Right renal pelvis (tissue), 4 donors: ENCODE results near the gene HIPK3. TPM values are rescaled to one million over a fixed set of nuclear protein-coding genes. Genes with fewer than 3 reads are reported as not detected.
"Not testable (repeated sequence)": the region's sequence is repeated elsewhere in the genome, so short reads cannot be mapped to it uniquely, and the experiment has no call there.

Experiments used
- DNase-seq, 4 donors: peaks; one replicate each; pipeline ENCODE4 v3.0.0-alpha.2; 2013; ENCODE audit warnings: low read depth in 4 of 4, low spot score in 3 of 4, missing footprints in 1 of 4
- polyA plus RNA-seq, 4 donors: library from polyadenylated mRNA; unstranded; fragments of 120-200 nt; gene quantifications; one replicate each; pipeline ENCODE4 v1.2.1, GENCODE V29; 2013; ENCODE audit not compliant: insufficient read length in 4 of 4

HIPK3 gene
- polyA plus RNA-seq, 4 donors: 42.4 to 58.2 (median 54.1) TPM

GRCh38 chr11:33294224-33294623 is 37.0 kb downstream of the HIPK3 start:
- no peak for DNase-seq

- DNase-seq: no peak
These were observed 37.6 kb downstream of the HIPK3 start for GRCh38 chr11:33294797-33295196.

- no peak for DNase-seq
These were observed 39.5 kb downstream of the HIPK3 start for GRCh38 chr11:33296695-33297094.

GRCh38 chr11:33303541-33303940 is 46.4 kb downstream of the HIPK3 start:
- DNase-seq: no peak

- not testable (repeated sequence) for DNase-seq
These were observed 49.6 kb downstream of the HIPK3 start for GRCh38 chr11:33306821-33307220.

GRCh38 chr11:33307984-33308383 is 50.8 kb downstream of the HIPK3 start:
- no peak for DNase-seq

- DNase-seq: no peak
These were observed 51.9 kb downstream of the HIPK3 start for GRCh38 chr11:33309118-33309517.

- no peak for DNase-seq
These were observed 53.7 kb downstream of the HIPK3 start for GRCh38 chr11:33310720-33311500.

- no peak for DNase-seq
These were observed 54.5 kb downstream of the HIPK3 start for GRCh38 chr11:33311680-33312079.

GRCh38 chr11:33315822-33316221 is 58.6 kb downstream of the HIPK3 start:
- DNase-seq: no peak

GRCh38 chr11:33317662-33318061 is 60.5 kb downstream of the HIPK3 start:
- DNase-seq: no peak

GRCh38 chr11:33320016-33320813 is 63.0 kb downstream of the HIPK3 start:
- no peak for DNase-seq

- no peak for DNase-seq
These were observed 63.7 kb downstream of the HIPK3 start for GRCh38 chr11:33320814-33321330.

GRCh38 chr11:33321422-33321821 is 64.2 kb downstream of the HIPK3 start:
- no peak for DNase-seq

GRCh38 chr11:33323421-33323820 is 66.2 kb downstream of the HIPK3 start:
- DNase-seq: no peak

- no peak for DNase-seq
These were observed 67.3 kb downstream of the HIPK3 start for GRCh38 chr11:33324302-33324985.

GRCh38 chr11:33325451-33325850 is 68.3 kb downstream of the HIPK3 start:
- DNase-seq: no peak

GRCh38 chr11:33329705-33330329 is 72.6 kb downstream of the HIPK3 start:
- peak; percentile 20 to 28 (median 22) for DNase-seq

- no peak for DNase-seq
These were observed 76.6 kb downstream of the HIPK3 start for GRCh38 chr11:33333816-33334215.

GRCh38 chr11:33334627-33335026 is 77.4 kb downstream of the HIPK3 start:
- no peak for DNase-seq

- DNase-seq: no peak
These were observed 82.1 kb downstream of the HIPK3 start for GRCh38 chr11:33339247-33339646.
